UCSD-AML1 (cell line): Measurements from ENCODE around the gene NOL7.

Experiments used
- DNase-seq: peaks from one replicate; lab custom pipeline; 2025; ENCODE audit not compliant: unreplicated experiment; lab: John Stamatoyannopoulos, UW

The NOL7 gene

DNA sequence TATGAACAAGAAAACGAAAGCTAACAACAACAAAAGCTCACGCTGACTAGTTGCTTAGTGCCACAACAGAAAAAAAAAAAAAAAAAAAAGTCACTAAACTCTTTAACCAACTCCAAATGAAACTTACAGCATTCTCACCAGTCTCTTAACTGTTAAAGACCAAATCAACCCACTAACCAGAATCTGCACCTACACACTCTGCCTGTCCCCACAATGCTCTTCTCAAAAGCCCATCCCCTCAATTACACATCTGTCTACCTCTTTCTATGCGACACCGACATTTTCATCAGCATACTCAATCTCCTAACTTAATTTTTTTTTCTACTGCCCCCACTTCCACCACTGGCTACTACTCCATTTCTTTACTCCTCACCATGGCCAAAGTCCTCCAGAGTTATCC, 34.3 kb downstream of the NOL7 start:
- DNase-seq: no peak

DNA sequence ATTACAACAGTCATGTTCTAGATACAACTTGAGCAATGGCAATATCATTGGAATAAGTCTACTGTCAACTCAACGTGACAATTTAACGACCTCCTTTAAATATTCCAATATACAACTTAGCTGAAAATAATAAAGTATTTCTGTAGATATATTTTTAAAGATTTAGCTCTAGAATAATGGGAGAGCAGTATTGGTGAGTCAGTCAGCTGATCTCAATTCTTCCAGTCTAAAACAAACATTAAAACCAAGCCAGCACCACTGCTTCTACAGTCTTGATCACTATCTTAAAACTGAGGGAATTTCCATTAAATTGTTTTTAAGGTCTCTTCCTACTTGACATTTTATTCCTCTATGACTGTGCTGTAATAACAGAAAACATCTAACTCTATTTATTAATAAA, 38.2 kb downstream of the NOL7 start:
- no peak for DNase-seq

DNA sequence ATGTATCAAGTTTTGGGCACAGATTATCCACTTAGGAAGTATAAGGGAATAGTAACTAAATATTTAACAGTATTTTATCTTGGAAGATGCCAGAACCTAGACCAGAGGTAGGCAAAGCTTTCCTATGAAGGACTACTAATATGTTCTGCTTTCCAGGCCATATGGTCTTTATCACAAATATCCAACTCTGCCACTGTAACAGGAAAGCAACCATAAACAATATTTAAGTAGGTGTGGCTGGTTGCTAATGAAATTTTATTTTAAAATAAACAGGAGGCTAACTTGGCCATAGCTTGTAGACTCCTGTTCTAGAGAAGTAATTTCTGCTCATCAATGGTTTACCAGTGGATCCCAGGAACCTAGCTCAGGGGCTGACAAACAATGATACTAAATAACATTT, 39.4 kb downstream of the NOL7 start:
- no peak for DNase-seq

DNA sequence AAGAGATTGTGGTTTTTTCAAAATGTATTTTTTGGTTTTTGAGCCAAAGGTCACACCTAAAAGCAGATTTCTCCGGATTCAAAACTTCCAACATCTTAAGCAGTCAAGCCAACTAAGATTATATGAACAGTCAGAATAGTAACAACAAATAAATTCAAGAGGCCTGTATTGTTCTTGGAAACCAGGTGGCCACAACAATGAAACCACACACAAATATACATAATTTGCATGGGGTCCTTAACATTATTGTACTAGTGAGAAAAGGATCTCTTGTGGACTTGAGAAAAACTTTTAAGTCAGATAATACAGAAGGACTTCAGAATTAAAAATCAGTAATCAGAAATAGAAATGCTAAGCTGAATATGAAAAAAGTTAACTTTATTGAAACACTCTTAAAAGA, 40.6 kb downstream of the NOL7 start:
- DNase-seq: no peak

DNA sequence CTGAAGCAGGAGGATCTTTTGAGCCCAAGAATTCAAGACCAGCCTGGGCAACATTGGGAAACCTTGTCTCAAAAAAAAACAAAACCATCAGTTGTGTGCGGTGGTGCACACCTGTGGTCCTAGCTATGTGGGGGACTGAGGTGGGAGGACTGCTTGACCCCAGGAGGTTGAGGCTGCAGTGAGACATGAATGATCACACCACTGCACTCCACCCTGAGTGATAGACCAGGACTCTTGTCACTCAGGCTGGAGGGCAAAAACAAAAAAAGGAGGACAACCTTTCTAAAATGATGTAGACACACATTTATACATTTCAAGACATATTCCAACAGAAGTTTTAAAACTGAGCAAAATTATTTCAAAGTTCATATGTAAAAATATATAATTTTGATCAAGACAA, 45.1 kb downstream of the NOL7 start:
- DNase-seq: no peak

DNA sequence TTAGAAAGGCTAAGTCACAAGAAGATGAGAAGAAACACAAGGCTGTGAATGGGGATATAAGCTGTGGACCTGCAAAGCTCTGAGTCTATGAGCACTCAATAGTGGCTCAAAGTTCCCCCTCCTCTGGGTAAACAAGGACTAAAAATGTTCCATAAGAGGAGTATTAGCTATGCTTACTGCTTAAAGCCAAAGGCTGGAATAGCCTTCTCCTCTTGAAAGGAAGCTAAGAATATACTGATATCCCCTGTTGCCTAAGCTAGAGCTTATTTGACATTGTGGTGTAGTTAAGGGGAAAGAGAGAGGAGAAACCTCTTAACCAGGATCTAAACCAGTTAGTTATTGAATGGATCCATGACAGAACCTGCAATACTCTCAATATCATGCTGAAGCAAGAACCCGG, 45.8 kb downstream of the NOL7 start:
- DNase-seq: no peak

DNA sequence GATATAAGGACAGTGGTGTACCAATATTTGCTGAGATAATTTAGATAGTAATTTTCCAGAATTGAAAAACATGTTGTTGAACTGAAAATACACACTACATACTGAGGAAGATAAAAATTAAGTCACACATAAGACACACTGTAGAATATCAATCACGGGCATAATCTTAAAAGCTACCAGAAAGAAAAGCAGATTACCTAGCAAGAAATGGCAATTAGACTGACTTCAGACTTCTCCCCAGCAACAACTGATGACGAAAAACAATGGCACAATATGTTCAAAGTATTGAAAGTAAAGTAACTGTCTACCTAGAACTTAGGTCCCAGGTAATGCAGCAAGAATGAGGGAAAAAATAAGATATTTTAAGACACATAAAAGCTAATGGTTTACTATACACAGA, 46.5 kb downstream of the NOL7 start:
- no peak for DNase-seq

DNA sequence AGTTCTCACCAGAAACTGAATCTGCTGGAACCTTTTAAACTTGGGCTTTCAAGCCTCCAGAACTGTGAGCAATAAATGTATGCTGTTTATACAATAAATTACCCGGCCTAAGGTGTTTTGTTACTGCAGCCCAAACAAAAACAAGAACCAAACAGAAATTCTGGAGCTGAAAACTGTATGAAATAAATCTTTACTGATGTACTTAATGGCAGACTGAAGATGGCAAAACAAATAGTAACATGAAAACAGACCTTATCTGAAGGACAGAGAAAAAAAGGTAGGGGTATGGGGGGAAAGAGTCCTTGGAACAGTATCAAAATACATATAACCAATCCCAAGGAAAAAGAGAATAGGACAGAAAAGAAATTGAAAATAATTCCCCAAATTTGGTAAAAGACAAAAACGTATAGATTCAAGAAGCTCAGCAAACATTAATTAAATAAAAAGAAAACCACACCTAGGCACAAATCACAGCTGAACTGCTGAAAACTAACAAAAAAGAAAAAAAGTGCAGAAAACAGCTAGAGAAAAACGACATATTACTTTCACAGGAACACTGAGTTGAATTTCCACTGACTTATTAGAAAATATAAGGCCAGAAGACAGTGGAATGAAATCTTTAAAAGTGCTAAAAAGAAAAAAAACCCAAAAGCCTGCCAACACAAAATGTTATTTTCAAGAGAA, 47.7 kb downstream of the NOL7 start:
- no peak for DNase-seq

DNA sequence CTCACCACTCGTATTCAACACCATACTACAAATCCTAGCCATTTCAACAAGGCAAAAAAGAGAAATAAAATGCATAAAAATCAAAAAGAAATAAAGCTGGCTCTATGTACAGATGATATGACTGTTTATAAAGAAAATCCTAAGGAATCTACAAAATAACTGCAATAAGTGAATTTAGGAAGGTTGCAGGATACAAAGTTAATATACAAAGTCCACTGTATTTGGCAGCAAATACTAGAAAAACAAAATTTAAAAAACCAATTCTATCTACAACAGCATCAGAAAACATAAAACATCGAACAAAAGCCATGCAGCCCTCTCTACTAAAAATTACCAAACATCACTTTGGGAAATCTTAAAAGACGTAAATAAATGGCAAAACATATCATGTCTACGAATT, 48.9 kb downstream of the NOL7 start:
- no peak for DNase-seq

DNA sequence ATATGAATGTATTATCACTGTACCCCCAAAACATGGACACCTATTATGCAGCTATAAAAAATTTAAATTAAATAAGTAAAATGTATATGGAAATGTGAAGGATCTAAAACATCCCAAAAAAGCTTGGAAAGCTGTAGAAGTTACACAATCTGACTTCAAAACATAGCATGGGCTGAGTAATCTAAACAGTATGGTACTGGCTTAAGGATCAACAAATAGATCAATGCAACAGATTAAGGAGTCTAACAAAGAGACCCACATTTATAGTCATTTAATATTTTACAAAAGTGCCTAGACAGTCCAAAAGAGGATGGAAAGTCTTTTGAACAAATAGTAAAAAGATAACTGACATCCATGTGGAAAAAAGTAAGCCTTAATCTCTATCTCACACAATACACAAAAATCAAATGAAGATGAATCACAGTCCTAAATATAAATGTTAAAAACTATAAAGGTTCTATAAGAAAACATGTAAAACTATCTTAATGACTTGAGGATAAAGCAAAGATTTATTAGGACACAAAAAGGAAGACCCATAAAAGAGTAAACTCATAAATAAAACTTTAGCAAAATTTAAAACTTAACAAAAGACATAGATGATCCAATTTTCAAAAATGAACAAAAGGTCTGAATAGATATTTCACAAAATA, 49.7 kb downstream of the NOL7 start:
- DNase-seq: no peak

DNA sequence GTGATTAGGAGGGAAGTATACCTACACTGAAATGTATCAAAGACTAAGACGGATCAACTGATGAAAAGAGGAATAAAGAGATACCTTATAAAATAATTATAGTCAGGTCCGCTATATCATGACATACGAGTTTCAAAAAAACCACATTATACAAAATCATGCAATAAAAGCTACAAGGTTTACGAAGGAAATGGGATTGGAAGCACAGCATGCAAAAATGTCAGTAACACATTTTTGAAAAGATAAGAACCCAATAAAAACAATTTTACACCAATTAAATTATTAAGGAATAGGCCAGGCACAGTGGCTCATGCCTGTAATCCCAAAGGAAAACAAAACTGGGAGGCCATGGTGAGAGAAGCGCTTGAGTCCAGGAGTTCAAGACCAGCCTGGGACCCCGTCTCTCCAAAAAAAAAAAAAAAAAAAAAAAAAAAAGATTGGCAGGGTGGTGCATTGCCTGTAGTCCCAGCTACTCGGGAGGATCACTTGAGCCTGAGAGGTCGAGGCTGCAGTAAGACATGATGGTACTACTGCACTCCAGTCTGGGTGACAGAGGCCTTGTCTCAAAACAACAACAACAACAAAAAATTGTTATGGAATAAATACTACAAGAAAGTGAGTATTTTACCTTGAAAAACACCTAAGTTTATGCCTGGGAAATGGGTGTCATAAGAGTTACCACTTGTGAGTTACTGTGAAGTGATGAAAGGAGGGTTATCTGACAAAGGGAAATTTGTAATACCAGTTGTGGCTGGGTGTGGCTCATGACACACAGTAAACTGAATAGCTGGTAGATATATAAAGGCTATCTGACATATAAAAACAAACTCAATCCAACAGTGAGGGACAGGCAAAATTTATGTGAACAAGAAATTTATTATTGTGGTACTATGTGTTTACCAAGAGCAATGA, 51.3 kb downstream of the NOL7 start:
- DNase-seq: no peak

DNA sequence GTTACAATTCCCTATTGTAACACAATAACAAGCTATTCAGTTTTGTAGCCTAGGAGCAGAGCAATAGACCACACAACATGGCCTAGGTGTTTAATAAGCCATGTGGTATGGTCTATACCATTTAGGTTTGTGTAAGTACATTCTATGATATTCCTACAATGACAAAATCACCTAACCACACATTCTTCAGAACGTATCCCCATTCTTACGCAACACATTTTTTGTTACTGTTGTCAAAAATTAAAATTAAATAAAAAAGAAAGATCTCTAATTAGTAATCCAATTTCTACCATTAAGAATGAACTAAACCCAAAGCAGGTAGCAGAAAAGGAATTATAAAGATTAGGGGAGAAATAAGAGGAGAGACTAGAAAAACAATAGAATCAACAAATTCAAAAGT, 52.5 kb downstream of the NOL7 start:
- DNase-seq: no peak

DNA sequence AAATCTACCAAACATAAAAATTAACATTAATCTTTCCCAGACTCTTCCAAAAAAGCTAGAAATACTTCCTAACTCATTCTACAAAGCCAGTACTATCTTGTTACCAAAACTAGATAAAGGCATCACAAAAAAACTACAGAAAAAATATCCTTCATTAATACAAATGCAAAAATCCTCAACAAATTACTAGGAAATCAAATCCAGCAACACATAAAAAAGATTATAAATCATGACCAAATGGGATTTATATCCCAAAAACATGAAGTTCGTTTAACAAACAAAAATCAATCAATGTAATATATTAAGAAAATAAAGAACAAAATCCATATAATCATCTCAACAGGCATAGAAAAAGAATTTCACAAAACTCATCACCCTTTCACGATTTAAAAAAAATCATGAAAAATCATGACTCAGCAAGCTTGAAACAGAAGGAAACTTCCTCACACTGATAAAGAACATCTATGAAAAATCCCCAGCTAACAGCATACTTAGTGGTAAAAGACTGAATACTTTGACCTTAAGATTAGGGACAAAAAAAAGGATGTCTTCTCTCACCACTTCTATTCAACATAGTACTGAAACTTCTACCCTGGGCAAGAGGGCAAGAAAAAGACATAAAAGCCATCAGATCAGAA, 53.3 kb downstream of the NOL7 start:
- DNase-seq: no peak

DNA sequence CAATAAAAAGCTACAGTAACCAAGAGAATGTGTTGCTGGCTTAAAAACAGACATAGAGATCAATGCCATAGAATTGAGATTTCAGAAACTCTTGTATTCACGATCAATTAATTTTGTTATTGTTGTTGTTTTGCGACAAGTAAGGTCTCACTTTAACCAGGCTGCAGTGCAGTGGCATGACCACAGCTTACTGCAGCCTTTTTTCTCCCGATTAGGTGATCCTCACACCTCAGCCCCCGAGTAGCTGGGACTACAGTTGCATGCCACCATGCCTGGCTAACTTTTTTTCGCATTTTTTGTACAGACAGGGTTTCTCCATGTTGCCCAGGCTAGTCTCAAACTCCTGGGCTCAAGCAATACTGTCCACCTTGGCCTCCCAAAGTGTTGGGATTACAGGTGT, 54.3 kb downstream of the NOL7 start:
- no peak for DNase-seq
